Measurements from ENCODE around the gene CD46. TPM values are rescaled to one million over a fixed set of nuclear protein-coding genes. Genes with fewer than 3 reads are reported as not detected.
"Not testable (repeated sequence)": the region's sequence is repeated elsewhere in the genome, so short reads cannot be mapped to it uniquely, and the experiment has no call there.

Gene CD46
- total RNA-seq, 1 experiment from 2014 or later: 91.4 TPM

- H3K4me1 ChIP-seq (ENCODE audit: insufficient read depth, low read length, poor library complexity, severe bottlenecking); H3K4me3 ChIP-seq (ENCODE audit: low read depth, low read length, poor library complexity, severe bottlenecking); DNase-seq (ENCODE audit: low spot score); H3K9me3 ChIP-seq (ENCODE audit: low read depth, low read length, poor library complexity, severe bottlenecking); H3K27me3 ChIP-seq (replicated peaks; ENCODE audit: insufficient read depth, low read depth, low read length, poor library complexity); H3K36me3 ChIP-seq (ENCODE audit: insufficient read depth, low read length, poor library complexity, severe bottlenecking); CTCF ChIA-PET; intact Hi-C loops (cut with micrococcal nuclease; ENCODE audit: unreplicated experiment); POLR2A ChIA-PET (ENCODE audit: low non-redundant PET); BruUV-seq (replicated peaks); H3K27ac ChIP-seq (ENCODE audit: low read depth, low read length, poor library complexity, severe bottlenecking): not testable (repeated sequence)
Observed at GRCh38 chr1:207737503-207738157, 14.2 kb upstream of the CD46 start.

GRCh38 chr1:207738158-207738659 is 13.6 kb upstream of the CD46 start:
- H3K27me3 ChIP-seq (replicated peaks; ENCODE audit: insufficient read depth, low read depth, low read length, poor library complexity); CTCF ChIA-PET; H3K36me3 ChIP-seq (ENCODE audit: insufficient read depth, low read length, poor library complexity, severe bottlenecking); H3K4me3 ChIP-seq (ENCODE audit: low read depth, low read length, poor library complexity, severe bottlenecking); DNase-seq (ENCODE audit: low spot score); H3K4me1 ChIP-seq (ENCODE audit: insufficient read depth, low read length, poor library complexity, severe bottlenecking); BruUV-seq (replicated peaks); H3K9me3 ChIP-seq (ENCODE audit: low read depth, low read length, poor library complexity, severe bottlenecking); intact Hi-C loops (cut with micrococcal nuclease; ENCODE audit: unreplicated experiment); POLR2A ChIA-PET (ENCODE audit: low non-redundant PET); H3K27ac ChIP-seq (ENCODE audit: low read depth, low read length, poor library complexity, severe bottlenecking): not testable (repeated sequence)

GRCh38 chr1:207740207-207740606 is 11.6 kb upstream of the CD46 start:
- ChIA-PET CTCF (no interaction called here), POLR2A (ENCODE audit: low non-redundant PET) (no interaction called here)
- no peak overlapping the region for H3K27ac ChIP-seq (ENCODE audit: low read depth, low read length, poor library complexity, severe bottlenecking)
- H3K36me3 ChIP-seq (ENCODE audit: insufficient read depth, low read length, poor library complexity, severe bottlenecking): no peaks in the 10 kb centered on the region
- no peak for TF ChIP-seq EZH2 (IDR thresholded peaks at IDR 0.05; ENCODE audit: borderline replicate concordance, low read depth, low read length, poor library complexity, severe bottlenecking)
- TF ChIP-seq CTCF (conservative IDR thresholded peaks at IDR 0.05; ENCODE audit: low read depth, low read length): no peak
- intact Hi-C loops (cut with micrococcal nuclease; ENCODE audit: unreplicated experiment): no loop called here
- H3K27me3 ChIP-seq (replicated peaks; ENCODE audit: insufficient read depth, low read depth, low read length, poor library complexity): no peaks in the 10 kb centered on the region
- no peak overlapping the region for H3K4me3 ChIP-seq (ENCODE audit: low read depth, low read length, poor library complexity, severe bottlenecking)
- H3K9me3 ChIP-seq (ENCODE audit: low read depth, low read length, poor library complexity, severe bottlenecking): no peaks in the 10 kb centered on the region
- no peak for DNase-seq (ENCODE audit: low spot score)
- H3K4me1 ChIP-seq (ENCODE audit: insufficient read depth, low read length, poor library complexity, severe bottlenecking): no peaks in the 10 kb centered on the region
- BruUV-seq (replicated peaks): no TSS peak

- intact Hi-C loops (cut with micrococcal nuclease; ENCODE audit: unreplicated experiment): no loop called here
- DNase-seq (ENCODE audit: low spot score): no peak
- ChIA-PET POLR2A (ENCODE audit: low non-redundant PET) (no interaction called here), CTCF (no interaction called here)
- Histone ChIP-seq H3K4me3 (ENCODE audit: low read depth, low read length, poor library complexity, severe bottlenecking) (no peak overlapping the region), H3K4me1 (ENCODE audit: insufficient read depth, low read length, poor library complexity, severe bottlenecking) (no peaks in the 10 kb centered on the region), H3K36me3 (ENCODE audit: insufficient read depth, low read length, poor library complexity, severe bottlenecking) (no peaks in the 10 kb centered on the region), H3K27ac (ENCODE audit: low read depth, low read length, poor library complexity, severe bottlenecking) (no peak overlapping the region), H3K9me3 (ENCODE audit: low read depth, low read length, poor library complexity, severe bottlenecking) (no peaks in the 10 kb centered on the region), H3K27me3 (replicated peaks; ENCODE audit: insufficient read depth, low read depth, low read length, poor library complexity) (no peaks in the 10 kb centered on the region)
- BruUV-seq (replicated peaks): no TSS peak
- TF ChIP-seq CTCF (conservative IDR thresholded peaks at IDR 0.05; ENCODE audit: low read depth, low read length): no peak
- no peak for TF ChIP-seq EZH2 (IDR thresholded peaks at IDR 0.05; ENCODE audit: borderline replicate concordance, low read depth, low read length, poor library complexity, severe bottlenecking)
Observed at GRCh38 chr1:207742850-207743555, 8.9 kb upstream of the CD46 start.
